HG02981 (cell line): Measurements from ENCODE around the gene TRPV6.

Experiments
- ATAC-seq: cut with Tn5 transposase; IDR thresholded peaks from one replicate; pipeline ENCODE4 v1.9.1; 2021; ENCODE audit warnings: mild to moderate bottlenecking, moderate library complexity; ENCODE audit not compliant: unreplicated experiment

TRPV6 gene

GRCh38 chr7:142885311-142886230 lies at the start of gene TRPV6:
Gene TRPV6, minus strand, starts transcription at chr7:142885745.
- ATAC-seq = no peak

- no peak for ATAC-seq
Measured at GRCh38 chr7:142934056-142934455, 48.5 kb upstream of the TRPV6 start.

GRCh38 chr7:142933624-142934023 lies 48.1 kb upstream of the TRPV6 start, which contains the start of gene TRPV5:
Gene TRPV5, minus strand, starts transcription at chr7:142933746. Its CDS starts 287 bp downstream, at chr7:142933459.
- no peak for ATAC-seq

- no peak for ATAC-seq
Measured at GRCh38 chr7:142933092-142933475, 47.5 kb upstream of the TRPV6 start.

- no peak for ATAC-seq
Measured at GRCh38 chr7:142932386-142933091, 47.0 kb upstream of the TRPV6 start.

- ATAC-seq = no peak
Measured at GRCh38 chr7:142930126-142930730, 44.7 kb upstream of the TRPV6 start.

GRCh38 chr7:142927949-142928348 lies 42.4 kb upstream of the TRPV6 start:
- no peak for ATAC-seq

GRCh38 chr7:142927085-142927745 lies 41.7 kb upstream of the TRPV6 start:
- ATAC-seq = no peak

- ATAC-seq = no peak
Measured at GRCh38 chr7:142925413-142925812, 39.9 kb upstream of the TRPV6 start.

GRCh38 chr7:142923391-142923790 lies 37.8 kb upstream of the TRPV6 start:
- ATAC-seq = no peak

GRCh38 chr7:142919656-142920055 lies 34.1 kb upstream of the TRPV6 start:
- ATAC-seq = no peak

GRCh38 chr7:142918901-142919300 lies 33.4 kb upstream of the TRPV6 start:
- ATAC-seq = no peak

GRCh38 chr7:142917447-142917846 lies 31.9 kb upstream of the TRPV6 start:
- ATAC-seq = no peak

- ATAC-seq = no peak
Measured at GRCh38 chr7:142916508-142916907, 31.0 kb upstream of the TRPV6 start.

- ATAC-seq = no peak
Measured at GRCh38 chr7:142915315-142915714, 29.8 kb upstream of the TRPV6 start.

GRCh38 chr7:142914121-142914520 lies 28.6 kb upstream of the TRPV6 start:
- no peak for ATAC-seq

GRCh38 chr7:142913566-142913965 lies 28.0 kb upstream of the TRPV6 start:
- ATAC-seq = no peak

- no peak for ATAC-seq
Measured at GRCh38 chr7:142913051-142913450, 27.5 kb upstream of the TRPV6 start.

- no peak for ATAC-seq
Measured at GRCh38 chr7:142910481-142910880, 24.9 kb upstream of the TRPV6 start.

- ATAC-seq = no peak
Measured at GRCh38 chr7:142910031-142910433, 24.5 kb upstream of the TRPV6 start.
